WI38 (cell line): ENCODE measurements around the gene CCDC74B.
"Not testable (repeated sequence)": the region's sequence is repeated elsewhere in the genome, so short reads cannot be mapped to it uniquely, and the experiment has no call there.

ENCODE experiments used
- H3K4me3 ChIP-seq: 2 replicates; pipeline ENCODE4 v1.5.1; 2011; ENCODE audit warnings: low read depth, mild to moderate bottlenecking, control low read depth, low read length
- TF ChIP-seq, protein P1 (sequence below): IDR thresholded peaks from 2 replicates; pipeline ENCODE4 v1.5.1; 2012; ENCODE audit warnings: low read depth, mild to moderate bottlenecking, control low read depth, low read length

The CCDC74B gene

DNA sequence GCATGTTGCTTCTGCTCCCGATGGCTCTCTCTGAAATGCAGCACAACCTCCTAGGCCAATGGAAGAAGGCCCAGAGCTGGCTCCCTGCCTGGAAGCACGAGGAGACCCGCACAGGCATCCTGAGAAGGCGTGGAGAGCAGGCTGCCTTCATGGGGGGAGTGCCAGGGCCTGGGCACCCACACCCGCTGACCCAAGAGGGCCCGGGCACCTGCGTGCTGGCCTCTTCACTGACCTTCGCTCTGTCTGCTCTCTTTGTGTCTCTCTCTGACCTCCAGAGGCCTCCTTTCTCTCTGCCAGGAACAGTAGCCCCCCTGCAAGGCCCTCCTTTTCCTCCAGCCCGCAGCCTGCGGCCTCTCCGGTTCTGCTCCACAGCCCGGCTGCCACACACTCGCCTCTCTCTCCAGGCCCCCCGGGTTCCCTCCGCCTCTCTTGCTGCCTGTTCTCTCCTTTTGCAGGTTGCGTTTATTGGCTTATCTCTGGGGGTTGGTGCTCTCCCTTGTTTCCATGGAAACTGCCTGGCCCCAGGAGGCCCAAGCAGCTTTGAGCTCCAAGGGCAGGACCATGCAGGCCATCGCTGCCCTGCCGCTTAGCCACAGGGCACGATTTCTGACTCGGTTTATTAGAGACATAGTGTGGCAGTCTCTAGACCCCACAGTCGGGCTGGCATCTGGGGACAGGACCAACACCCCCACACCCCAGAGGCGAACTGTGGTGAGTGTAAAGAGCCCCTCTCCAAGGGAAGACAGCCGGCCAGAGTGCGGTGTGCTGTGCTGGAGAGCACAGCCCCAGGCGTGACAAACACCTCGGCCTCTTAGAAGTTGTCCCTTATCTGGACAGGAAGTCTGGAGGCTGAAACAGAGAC is 38.8 kb upstream of the CCDC74B start:
- H3K4me3 ChIP-seq, result peak overlapping the region; percentile 94
- TF ChIP-seq, protein P1, sequence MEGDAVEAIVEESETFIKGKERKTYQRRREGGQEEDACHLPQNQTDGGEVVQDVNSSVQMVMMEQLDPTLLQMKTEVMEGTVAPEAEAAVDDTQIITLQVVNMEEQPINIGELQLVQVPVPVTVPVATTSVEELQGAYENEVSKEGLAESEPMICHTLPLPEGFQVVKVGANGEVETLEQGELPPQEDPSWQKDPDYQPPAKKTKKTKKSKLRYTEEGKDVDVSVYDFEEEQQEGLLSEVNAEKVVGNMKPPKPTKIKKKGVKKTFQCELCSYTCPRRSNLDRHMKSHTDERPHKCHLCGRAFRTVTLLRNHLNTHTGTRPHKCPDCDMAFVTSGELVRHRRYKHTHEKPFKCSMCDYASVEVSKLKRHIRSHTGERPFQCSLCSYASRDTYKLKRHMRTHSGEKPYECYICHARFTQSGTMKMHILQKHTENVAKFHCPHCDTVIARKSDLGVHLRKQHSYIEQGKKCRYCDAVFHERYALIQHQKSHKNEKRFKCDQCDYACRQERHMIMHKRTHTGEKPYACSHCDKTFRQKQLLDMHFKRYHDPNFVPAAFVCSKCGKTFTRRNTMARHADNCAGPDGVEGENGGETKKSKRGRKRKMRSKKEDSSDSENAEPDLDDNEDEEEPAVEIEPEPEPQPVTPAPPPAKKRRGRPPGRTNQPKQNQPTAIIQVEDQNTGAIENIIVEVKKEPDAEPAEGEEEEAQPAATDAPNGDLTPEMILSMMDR, result no peak

DNA sequence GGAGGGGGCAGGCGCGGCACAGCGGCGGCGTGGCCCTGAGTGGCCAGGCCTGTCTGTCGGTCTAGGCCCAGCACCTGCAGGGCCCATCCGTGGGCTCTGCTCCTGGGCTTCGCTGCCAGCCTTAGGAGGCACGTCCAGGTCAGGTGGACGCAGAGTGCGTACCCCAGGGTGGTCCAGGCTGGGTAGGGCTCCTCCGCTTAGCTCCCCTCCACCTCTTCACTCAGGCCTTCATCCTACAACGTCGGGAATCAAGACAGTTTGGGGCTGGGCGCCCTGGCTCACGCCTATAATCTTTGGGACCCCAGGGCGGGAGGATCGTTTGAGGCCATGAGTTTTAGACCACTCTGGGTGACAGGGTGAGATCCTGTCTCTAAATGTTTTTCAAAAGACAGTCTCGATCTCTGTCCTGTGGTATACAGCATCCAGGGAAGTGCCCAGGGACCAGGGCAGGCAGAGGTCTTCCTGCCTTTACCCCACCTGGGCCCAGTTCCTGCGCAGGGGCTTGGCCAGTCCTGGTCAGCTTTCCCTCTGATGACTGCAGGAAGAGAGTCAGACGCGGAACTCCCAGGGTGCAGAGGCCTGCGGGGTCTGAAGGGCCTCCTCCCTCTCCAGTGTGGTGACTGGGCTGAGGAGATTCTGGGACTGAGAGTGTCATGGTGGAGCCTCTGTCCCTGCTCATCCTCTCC is 38.1 kb upstream of the CCDC74B start:
- H3K4me3 ChIP-seq, result peak overlapping the region; percentile 94

DNA sequence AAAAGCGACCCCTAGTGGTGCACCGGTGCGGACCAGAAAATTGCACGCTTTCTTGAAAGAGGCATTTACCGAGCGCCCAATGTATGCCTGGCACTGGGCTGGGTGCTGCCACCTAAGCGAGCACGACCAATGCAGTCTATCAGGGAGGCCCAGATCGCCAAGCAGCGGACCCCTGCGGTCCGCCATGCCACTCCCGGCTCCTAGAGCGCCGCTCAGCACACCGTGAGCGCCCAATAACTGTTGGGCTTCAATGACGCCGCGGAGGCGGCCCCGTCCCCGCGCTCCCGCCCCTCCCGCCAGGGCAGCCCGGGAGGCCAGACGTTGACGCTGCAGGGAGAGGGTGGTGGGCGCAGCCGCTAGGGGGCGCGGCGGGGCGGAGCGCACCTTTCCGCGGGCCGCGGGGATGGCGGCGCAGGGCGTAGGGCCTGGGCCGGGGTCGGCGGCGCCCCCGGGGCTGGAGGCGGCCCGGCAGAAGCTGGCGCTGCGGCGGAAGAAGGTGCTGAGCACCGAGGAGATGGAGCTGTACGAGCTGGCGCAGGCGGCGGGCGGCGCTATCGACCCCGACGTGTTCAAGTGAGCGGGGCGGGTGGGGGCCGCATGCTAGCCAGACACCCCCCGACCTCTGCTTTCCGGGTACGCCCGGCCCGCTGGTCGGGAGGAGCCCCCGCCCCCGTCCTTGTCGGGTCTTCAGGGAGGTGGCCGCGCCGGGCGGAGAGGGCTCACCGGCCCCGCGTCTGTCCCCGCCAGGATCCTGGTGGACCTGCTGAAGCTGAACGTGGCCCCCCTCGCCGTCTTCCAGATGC is 37.2 kb upstream of the CCDC74B start, which contains the start of gene MZT2B:
Gene MZT2B, plus strand, starts transcription at position 383 of the 803 bp plus-strand sequence. Its CDS starts 21 bp downstream, at position 404.
- peak within 1 kb of the TSS; percentile 94 for H3K4me3 ChIP-seq
- TF ChIP-seq, protein P1, result peak; percentile 49

DNA sequence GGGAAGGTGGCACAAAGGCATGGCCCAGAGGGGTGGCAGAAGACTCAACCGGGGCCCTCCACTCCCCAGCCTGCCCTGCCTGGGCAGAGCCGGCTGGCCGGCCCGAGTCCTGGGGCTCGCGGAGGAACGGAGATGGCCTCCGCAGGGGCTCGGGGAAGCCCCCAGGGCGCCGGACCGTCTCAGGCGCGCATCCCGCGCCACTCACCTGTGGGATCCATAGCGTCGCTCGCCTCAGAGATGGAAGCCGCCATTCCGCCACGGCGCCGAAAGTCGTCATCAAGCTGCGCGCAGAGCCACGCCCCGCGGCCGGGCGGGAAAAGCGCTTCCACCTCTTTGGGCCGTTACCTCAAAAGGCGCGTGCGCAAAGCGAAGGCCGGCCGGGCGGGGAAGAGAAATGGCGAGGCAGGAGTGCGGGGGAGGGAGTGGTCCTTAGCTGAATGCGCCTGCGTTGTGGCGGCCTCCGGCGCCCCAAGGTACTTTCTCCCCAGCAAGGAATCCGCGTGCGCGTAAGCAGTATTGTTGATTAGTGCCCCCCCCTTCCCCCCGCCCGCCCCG is 36.5 kb upstream of the CCDC74B start, which contains the start of gene SMPD4:
Gene SMPD4, minus strand, starts transcription at position 278 of the 555 bp plus-strand sequence. CDS start 5,010 bp downstream, outside the sequence.
- TF ChIP-seq, protein P1, result no peak

DNA sequence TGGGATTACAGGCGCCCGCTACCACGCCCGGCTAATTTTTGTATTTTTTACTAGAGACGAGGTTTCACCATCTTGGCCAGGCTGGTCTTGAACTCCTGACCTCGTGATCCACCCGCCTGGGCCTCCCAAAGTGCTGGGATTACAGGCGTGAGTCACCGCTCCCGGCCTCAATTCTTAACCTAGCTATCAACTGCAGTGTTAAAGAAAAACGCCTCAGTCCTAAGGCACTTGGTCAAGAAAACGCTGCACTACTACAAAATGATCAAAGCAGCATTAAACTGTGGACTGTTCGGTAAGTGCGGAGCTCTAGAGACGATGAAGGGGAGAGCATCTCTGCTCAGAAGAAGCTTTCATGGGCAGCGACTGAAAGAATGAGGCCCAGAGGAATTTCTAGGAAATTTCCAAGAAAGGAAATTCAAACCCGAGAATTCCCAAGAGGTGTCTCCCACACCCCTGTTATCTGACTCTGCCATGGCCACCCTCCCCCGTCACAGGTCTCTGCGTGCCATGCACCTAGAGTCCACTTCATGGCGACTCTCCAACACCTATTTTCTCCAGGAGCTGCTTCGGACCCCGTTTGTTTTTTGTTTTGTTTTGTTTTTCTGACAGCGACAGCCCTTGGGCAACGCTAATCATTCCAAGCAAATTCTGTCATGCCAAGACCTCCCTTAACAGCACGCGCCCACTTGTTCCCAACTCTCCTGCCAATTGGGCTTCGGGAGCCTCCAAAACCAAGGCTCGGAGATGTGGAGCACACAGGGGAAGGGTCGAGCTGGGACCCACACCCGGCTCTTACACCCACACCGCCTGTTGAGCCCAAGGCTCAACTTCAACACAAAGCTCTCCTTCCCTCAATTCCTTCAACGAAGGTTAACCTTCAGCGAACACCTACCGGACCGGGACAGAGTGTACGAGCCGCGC is 35.8 kb upstream of the CCDC74B start:
- peak overlapping the region; percentile 94 for H3K4me3 ChIP-seq

More for the DNA sequence above, 36.5 kb upstream of the CCDC74B start, which contains the start of gene SMPD4:
- peak within 1 kb of the TSS; percentile 94 for H3K4me3 ChIP-seq

DNA sequence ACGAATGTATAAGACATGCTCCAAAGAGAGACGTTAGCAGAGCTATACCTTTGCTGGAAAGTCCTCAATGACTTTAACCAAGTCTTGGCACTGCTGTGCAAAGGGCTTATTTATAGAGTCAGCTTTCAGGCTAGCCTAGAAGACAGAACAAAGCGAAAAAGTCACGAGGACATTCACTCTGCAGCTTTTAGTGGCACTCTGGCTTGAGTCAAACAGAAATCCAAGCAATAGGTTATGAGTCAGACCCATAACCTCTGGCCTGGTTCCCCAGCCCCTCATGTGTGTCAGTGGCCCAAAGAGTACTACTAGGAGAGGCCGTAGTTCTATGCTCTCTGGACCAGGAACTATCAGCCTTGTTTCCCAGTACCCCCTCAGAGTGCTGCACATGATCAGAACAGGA is 30.0 kb upstream of the CCDC74B start:
- not testable (repeated sequence) for H3K4me3 ChIP-seq

DNA sequence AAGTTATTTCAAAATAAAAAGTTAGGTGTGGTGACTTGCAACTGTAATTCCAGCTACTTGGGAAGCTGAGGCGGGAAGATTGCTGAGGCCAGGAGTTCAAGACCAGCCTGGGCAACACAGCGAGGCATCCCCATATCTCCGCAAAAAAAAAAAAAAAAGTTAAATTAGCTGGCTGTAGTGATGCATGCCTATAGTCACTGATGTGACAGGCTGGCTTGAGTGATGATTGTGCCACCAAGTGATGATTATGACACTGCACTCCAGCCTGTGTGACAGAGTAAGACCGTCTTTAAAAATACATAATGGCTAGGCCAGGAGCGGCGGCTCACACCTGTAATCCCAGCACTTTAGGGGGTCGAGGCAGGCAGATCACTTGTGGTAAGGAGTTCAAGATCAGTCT is 25.0 kb upstream of the CCDC74B start:
- H3K4me3 ChIP-seq, result no peak overlapping the region
- TF ChIP-seq, protein P1, result no peak

DNA sequence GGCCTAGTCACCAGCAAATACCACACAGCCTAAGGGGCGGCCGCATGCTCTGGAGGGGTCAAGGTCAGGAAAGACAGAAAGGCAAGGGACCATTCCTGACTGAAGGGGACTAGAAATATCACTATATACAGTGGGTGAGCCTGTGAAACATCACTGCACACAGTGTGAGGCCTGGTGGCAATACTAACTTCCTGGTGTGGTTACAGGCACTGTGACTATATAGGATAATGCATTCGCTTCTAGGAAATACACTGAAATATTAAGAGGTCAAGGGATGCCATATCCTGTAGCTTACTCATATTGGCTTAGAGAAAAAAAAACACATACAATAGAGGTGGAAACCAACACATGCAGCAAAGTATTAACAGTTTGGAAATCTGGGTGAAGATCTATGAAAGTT is 24.3 kb upstream of the CCDC74B start:
- H3K4me3 ChIP-seq, result not testable (repeated sequence)

DNA sequence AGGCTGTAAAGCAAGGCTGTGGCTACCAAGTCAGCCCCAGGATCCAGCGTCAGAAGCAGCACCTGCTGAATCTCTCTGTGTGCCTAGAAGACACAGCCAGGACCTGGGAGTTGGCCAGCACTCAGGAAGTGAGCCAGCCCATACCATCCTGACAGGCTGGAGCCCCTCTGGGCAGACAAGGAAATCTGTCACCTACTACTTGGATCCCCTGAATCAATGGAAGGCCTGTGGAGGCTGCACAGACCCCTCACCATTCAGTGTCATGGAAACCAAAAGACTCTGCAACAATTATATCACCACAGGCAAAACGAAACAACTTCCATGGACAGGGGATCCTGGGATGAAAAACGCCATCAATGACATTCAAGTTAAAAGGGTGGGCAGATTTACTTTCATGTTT is 21.7 kb upstream of the CCDC74B start:
- H3K4me3 ChIP-seq, result not testable (repeated sequence)
